ENCODE measurements around the gene GSTO1.

DNA sequence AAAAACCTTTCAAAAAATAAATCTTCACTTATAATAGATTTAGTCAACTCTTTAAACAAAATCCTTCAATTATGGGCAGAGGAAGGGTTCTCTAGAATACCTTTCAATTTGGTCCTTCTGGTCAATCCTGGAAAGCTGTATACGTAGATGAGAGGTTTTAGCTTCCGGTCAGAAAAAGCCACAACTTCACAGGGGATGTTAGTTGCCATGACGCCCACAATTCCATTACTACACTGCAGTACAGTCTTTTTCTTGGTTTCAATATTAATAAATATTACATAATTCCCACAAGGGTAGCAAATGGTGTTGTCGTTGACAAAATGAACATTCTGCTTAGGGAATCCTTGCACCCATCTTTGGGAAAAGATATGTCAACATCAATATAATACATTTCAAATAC is 24.2 kb upstream of the GSTO1 start:
- TF ChIP-seq, protein P1, sequence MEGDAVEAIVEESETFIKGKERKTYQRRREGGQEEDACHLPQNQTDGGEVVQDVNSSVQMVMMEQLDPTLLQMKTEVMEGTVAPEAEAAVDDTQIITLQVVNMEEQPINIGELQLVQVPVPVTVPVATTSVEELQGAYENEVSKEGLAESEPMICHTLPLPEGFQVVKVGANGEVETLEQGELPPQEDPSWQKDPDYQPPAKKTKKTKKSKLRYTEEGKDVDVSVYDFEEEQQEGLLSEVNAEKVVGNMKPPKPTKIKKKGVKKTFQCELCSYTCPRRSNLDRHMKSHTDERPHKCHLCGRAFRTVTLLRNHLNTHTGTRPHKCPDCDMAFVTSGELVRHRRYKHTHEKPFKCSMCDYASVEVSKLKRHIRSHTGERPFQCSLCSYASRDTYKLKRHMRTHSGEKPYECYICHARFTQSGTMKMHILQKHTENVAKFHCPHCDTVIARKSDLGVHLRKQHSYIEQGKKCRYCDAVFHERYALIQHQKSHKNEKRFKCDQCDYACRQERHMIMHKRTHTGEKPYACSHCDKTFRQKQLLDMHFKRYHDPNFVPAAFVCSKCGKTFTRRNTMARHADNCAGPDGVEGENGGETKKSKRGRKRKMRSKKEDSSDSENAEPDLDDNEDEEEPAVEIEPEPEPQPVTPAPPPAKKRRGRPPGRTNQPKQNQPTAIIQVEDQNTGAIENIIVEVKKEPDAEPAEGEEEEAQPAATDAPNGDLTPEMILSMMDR (optimal IDR thresholded peaks at IDR 0.05 in 1 of 3, IDR thresholded peaks at IDR 0.05 in 1 of 3, conservative IDR thresholded peaks at IDR 0.05 in 1 of 3; ENCODE audit: extremely low read depth in 1 of 3, insufficient read depth in 2 of 3, low read length in 3 of 3): no peak
- TF ChIP-seq EZH2 (IDR thresholded peaks at IDR 0.05; ENCODE audit: low read length): no peak
